ENCODE results near the gene DNAJC5.
"Not testable (repeated sequence)": the region's sequence is repeated elsewhere in the genome, so short reads cannot be mapped to it uniquely, and the experiment has no call there.

The DNAJC5 gene

GRCh38 chr20:63915471-63915870, 20.5 kb downstream of the DNAJC5 start:
- DNase-seq, result no peak

DNA sequence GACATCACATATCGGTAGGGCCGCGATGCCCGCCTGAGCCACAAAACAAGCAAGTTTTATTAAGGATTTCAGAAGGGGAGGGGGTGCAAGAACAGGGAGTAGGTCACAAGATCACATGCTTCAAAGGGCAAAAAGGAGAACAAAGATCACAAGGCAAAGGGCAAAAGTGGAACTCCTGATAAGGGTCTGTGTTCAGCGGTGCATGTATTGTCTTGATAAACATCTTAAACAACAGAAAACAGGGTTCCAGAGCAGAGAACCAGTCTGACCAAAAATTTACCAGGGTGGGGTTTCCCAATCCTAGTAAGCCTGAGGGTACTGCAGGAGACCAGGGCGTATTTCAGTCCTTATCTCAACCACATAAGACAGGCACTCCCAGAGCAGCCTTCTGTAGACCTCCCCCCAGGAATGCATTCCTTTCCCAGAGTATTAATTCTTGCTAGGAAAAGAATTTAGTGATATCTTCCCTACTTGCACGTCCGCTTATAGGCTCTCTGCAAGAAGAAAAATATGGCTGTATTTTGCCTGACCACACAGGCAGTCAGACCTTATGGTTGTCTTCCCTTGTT, 21.5 kb downstream of the DNAJC5 start:
- DNase-seq, result not testable (repeated sequence)

DNA sequence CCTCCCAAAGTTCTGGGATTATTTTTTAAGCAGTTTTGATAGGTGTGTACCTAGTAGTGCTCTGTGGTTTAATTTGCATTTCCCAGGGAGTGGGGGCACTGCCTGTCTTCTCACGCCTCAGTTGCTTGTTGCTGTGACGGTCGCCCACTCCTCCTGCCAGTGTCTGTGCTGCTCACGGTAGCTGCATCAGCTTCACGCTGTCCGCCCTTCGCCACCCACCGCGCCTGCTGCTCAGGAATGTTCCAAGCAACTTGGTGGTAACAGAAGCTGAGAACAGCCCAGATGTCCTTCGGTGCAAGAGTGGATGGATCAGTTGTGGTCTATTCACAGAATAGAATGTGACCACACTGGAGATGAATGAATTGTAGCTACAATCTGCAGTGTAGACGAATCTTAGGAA, 22.9 kb downstream of the DNAJC5 start:
- no peak for DNase-seq

GRCh38 chr20:63919130-63919529, 24.2 kb downstream of the DNAJC5 start:
- DNase-seq, result no peak

- DNase-seq, result no peak
Measured at GRCh38 chr20:63920226-63920625, 25.3 kb downstream of the DNAJC5 start.

DNA sequence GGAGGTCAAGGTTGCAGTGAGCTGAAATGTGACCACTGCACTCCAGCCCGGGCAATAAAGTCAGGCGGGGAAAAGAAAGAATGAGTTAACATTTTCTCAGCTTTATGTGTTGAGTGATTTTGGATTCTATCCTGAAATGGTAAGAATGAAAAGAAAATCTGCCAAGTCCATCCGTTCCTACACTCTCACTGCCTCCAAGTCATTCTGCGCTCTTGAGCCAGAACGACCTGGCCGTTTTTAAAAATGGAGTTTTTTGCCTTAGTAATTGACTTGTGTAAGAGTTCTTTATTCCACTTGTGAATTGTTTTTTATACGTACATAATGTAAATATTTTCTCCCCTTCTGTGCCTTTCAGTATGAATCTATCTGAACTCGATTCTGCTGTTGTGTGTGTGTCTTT, 28.7 kb downstream of the DNAJC5 start:
- DNase-seq, result no peak

DNA sequence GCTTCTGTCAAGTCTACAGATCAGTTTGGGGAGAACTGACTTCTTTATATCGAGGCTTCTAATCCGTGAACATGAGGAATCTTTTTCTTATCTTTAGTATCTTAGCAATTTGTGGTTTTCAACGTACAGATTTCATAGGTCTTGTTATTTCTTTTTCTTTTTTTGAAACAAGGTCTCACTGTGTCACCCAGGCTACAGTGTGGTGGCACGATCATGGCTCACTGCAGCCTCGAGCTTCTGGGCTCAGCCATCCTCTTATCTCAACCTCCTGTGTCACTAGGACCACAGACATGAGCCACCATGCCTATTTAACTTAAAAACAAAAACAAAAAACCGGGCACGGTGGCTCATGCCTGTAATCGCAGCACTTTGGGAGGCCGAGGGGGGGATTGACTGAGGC, 29.3 kb downstream of the DNAJC5 start:
- no peak for DNase-seq

DNA sequence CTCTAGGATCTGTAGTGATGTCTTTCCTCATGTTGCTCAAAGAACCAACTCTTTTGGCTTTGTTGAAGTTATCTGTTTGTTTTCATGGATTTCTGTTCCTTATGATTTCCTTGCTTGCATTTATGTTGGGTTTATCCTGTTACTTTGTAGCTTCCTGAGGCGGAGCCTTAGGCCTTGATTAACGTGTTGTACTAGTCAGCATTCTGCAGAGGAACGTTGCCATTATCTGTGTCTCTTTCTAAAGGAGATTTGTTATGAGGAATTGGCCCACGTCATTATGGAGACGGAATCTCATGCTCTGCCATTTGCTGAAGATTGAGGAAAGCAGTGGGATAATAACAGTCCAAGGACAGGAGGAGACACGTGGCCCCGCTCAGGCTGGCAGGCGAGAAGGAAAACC, 31.4 kb downstream of the DNAJC5 start:
- no peak for DNase-seq

DNA sequence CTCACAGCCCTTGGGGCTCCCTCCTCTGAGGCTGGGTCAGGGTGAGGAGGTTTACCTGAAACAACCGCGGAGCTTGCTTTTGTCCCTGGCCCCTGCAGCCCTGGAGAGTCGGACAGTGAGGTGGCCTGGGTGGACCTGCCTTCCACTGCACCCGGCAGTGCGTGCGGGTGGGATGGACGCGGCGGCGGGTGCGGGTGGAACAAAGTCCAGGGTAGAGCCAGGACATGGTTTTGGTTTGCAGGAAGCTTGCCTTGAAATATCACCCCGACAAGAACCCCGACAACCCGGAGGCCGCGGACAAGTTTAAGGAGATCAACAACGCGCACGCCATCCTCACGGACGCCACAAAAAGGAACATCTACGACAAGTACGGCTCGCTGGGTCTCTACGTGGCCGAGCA, 34.1 kb downstream of the DNAJC5 start:
- no peak for DNase-seq

DNA sequence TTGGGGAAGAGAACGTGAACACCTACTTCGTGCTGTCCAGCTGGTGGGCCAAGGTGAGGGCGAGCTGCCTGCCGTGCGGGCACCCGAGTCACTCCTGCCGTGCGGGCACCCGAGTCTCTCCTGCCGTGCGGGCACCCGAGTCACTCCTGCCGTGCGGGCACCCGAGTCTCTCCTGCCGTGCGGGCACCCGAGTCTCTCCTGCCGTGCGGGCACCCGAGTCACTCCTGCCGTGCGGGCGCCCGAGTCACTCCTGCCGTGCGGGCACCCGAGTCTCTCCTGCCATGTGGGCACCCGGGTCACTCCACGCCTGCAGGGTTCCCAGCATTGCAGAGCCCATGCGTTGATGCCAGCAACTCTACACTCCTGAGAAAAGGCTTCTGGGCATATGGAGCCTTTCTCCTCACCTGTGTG, 34.6 kb downstream of the DNAJC5 start:
- not testable (repeated sequence) for DNase-seq

DNA sequence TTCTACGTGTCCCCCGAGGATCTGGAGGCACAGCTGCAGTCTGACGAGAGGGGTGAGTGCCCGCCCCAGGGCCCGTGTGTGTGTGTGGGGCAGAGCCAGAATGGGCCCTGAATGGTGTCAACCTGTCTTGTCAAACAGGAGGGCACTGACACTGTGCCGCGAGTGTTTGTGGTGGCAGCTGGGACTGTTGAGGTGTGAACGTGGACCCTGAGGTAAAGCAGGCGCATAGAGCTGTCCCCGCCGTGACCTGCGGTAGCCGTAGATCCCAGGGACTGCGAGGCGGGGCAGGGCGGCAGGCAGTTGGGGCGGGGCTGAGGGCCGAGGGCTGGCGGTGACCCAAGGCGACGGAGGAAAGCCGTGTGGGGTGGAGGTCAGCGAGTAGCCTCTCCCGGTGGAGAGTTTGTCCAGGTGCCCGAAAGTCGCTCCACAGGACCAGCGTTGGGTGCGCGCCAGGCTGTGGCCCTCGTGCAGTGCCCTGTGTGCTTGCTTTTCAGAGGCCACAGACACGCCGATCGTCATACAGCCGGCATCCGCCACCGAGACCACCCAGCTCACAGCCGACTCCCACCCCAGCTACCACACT, 36.1 kb downstream of the DNAJC5 start:
- no peak for DNase-seq

DNA sequence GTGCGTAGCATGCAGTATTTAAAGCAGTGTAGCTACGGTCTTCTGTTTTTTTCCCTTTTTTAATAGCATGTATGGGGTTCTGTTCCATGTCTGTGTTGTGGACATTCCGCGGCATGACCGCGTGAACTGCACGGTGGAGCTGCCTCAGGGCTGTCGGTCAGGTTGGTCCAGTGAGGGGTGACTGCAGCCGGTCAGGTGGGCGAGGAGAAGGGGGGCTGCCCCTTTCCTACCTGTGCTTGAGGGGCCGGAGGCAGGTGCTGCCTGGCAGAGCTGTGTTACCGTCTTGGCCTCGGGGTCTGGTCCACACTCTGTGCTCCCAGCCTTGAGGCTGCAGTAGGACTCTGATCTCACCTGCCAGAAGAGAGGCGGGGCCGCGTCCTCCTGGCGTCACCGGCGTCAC, 36.8 kb downstream of the DNAJC5 start:
- DNase-seq, result no peak

GRCh38 chr20:63932606-63933160, 37.8 kb downstream of the DNAJC5 start:
- DNase-seq, result no peak

- no peak for DNase-seq
Measured at GRCh38 chr20:63933646-63934045, 38.7 kb downstream of the DNAJC5 start.

DNA sequence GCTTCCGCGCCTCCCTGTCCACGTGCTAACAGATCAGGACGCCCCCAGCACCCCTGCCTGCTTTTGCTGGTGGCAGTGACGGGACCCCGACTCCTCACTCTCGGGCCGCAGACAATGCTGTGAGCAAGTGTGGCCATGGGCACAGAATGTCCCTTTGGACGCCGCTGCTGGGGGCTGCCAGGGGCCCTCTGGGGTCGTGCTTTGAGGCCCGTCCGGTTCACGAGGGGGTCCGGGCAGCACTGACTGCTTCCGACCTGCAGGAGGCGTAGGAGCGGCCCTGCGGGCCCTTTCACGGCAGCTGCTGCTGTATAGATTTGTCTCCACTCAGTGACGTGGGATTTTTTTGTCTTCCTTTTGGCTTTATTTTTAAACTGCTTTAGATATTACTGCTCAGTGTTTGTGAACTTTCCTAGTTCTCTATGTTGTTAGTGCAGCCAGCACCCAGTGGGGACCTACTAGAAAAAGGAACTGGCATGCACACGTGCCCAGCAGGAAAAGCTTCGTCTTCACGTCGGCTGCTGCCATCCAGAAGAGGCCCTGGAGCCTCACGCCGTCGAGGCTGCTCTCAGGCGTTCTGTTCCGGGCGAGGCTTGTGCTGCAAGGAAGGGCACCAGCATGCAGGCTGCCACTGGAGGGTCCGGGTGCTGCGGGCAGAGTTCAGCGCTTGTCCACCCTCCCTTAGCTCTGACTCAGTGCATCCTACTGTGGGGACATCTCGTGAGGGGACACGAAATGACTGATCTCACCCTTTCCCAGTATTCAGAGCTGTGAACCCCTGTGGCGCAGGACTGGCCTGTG, 39.5 kb downstream of the DNAJC5 start:
- DNase-seq, result no peak

DNA sequence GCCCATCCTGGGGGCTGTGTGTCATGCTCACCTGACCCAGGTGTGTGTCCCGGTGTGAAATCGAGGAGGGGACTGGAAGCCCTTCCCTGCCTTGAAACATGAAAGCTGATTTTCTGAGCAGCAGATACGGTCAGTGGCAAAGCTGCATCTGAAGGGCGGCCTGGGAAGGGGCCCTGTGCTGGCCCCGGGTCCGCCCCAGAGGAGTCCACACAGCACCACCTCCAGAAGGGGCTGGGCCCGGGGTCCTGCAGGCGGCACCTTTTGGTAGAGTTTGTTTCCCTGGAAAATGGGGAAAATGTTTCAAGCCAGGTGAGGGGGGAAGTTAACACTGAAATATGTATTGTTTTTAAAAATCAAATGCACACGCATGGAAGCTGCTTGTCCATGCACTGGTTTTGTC, 40.5 kb downstream of the DNAJC5 start:
- DNase-seq, result no peak

DNA sequence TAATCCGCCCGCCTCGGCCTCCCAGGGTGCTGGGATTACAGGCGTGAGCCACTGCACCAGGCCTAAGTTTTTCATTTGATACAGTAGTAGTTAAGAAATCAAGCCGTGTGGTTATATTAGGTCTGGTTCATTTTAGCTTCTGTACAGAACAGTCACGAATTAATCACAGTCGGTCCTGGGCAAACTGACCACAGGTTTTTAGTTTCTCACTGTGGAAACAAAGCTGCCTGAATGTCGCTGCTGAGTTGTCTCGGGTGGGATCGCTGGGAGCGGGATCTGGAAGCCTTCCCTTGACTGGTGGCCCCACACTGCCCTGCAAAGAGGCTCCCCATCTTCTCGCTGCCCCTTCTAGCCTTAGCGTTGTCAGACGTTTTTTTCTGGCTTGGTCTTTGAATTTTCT, 42.7 kb downstream of the DNAJC5 start:
- DNase-seq, result no peak

- no peak for DNase-seq
Measured at GRCh38 chr20:63939061-63939935, 44.4 kb downstream of the DNAJC5 start.

DNA sequence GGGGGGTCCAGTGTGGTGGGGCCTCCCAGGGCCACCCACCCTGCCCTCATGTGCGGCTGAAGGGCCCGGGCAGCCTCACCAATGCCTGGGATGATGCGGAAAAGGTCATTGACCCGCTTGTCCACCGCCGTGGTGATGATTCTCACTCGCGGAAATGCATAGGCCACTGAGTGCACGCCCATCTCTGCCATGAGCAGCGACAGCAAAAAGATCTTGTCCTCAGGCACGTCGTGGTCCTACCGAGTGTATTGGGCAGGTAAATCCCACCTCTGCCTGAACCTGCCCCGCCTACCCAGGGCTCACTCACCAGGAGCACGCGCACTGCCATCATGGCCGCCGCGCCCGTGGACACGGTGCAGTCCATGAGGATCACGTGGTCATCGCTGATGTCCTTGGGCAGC, 45.1 kb downstream of the DNAJC5 start:
- no peak for DNase-seq

GRCh38 chr20:63940472-63941266, 45.7 kb downstream of the DNAJC5 start:
- DNase-seq, result no peak

- no peak for DNase-seq
Measured at GRCh38 chr20:63941282-63942081, 46.6 kb downstream of the DNAJC5 start.

Data from RPMI8226 (cell line).